HG03457 (cell line): ENCODE results near the gene CHRNB2.
"Not testable (repeated sequence)": the region's sequence is repeated elsewhere in the genome, so short reads cannot be mapped to it uniquely, and the experiment has no call there.

Source experiments
- ATAC-seq: cut with Tn5 transposase; IDR thresholded peaks from one replicate; pipeline ENCODE4 v1.9.1; 2021; ENCODE audit warnings: moderate number of reproducible peaks; ENCODE audit not compliant: unreplicated experiment

The CHRNB2 gene, protein sequence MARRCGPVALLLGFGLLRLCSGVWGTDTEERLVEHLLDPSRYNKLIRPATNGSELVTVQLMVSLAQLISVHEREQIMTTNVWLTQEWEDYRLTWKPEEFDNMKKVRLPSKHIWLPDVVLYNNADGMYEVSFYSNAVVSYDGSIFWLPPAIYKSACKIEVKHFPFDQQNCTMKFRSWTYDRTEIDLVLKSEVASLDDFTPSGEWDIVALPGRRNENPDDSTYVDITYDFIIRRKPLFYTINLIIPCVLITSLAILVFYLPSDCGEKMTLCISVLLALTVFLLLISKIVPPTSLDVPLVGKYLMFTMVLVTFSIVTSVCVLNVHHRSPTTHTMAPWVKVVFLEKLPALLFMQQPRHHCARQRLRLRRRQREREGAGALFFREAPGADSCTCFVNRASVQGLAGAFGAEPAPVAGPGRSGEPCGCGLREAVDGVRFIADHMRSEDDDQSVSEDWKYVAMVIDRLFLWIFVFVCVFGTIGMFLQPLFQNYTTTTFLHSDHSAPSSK

DNA sequence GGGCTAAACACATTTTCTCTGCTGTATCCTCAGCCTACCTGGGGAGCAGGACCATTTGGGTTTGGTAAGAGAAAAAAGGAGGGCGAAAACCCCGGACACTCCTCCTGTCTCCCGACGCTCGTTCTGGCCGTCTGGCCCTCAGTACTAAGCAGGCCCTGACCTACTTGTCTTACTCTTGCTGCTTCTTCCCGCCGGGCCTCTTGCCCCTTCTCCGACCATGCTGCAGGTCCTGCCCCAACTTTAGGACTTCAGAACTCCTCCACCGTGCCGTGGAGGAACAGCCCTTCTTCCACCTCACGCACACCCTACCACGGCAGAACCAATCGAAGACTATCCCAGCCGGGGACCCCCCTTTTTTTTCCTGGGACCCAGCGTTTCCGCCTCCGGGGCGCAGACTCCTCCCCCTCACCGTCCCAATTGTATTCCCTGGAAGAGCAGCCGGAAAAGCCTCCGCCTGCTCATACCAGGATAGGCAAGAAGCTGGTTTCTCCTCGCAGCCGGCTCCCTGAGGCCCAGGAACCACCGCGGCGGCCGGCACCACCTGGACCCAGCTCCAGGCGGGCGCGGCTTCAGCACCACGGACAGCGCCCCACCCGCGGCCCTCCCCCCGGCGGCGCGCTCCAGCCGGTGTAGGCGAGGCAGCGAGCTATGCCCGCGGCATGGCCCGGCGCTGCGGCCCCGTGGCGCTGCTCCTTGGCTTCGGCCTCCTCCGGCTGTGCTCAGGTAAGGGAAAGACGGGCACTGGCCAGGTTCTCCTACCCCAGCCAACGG is at the start of gene CHRNB2:
CHRNB2 (plus strand) TSS at position 393 of the 771 bp plus-strand sequence; CDS start at position 660, 267 bp downstream.
- no peak for ATAC-seq

DNA sequence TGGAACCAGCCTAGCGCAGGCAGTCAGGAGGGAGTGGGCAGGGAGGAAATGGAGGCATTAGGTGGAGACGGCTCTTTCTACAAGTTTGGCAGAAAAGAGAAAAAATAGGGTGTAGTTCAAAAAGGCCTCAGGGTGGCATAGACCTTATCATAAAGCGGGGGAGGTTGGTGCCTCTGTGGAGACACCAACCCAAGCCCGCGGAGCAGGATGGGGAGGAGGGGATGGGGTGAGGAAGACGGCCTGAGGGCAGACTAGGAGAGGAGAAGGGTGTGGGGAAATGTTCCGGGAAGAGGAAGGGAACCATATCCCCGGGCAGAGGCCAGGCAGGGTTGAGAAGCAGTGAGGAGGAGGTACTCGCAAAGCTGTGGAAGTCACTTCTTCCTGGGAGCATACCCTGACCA is 48.0 kb upstream of the CHRNB2 start:
- no peak for ATAC-seq

DNA sequence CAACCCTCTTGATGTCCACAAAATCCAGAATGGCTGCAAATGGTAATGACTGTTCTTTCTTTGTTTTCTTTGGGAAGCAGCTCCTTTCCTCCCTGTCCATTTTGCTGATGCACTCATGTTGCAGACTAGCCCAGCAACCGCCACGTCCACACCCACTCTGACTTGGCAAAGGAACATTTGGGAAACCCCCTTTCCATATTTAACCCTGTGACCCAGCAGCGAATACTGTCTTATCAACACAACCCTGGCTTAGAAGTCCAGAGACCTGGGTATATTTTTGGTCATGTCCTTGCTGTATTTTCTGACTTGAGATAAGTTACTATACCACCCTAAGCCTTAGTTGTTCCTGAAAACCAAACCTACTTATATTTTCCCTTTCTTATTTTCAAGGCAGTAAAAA is 47.2 kb upstream of the CHRNB2 start:
- no peak for ATAC-seq

DNA sequence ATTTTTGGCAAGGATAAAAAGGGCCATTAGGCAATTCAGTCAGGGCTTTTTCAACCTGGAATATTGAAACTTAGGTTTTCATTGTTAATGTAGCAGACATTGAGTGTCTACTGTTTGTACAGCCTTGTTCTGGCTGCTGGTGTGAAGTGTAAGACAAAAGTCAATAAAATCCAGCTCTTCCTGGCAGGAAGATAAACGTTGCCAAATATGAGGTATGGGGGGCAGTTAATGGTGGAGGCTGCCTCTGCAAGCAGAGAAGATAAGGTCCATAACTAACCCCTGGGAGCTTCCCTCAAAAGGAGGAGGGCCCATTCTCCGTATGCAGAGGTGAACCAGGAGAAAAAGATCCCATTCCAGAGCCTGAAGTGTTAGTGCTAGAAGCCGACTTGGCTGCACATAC is 45.9 kb upstream of the CHRNB2 start:
- ATAC-seq: no peak

DNA sequence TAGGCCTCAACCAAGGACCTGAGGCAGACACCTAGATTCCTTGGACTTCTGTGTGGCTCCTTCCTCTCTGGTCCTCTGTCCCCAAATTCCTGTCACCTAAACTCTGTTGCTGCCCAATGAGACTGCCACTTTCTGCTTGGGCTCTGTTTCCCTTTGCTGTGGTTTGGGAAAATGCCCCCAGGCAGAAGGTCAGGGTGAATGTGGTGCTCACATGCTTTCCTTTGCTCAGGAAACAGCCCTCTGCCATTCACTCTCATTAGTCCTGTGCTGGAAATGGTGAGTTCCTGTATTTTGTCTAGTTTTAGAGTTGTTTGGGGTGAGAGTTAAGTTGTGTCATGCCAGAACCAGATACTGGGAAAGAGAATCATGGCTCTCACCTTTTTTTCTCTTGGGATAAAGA is 42.7 kb upstream of the CHRNB2 start:
- no peak for ATAC-seq

DNA sequence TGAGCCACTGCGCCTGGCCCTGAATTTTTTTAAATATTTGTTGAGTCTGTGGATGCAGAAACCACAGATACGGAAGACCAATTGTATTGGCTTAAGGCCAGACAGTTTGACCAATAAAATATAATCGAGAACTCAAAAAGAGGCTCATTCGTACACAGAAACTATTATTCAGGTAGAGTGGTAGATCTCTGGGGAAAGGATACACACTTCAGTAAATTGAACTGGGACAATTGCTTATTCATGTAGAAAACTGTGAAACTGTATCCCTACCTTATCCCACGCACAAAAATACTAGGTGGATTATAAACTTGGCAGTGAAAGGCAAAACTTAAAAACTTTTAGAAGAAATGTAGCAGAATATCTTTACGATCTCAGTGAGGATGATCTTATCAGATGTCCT is 40.4 kb upstream of the CHRNB2 start:
- ATAC-seq: no peak

DNA sequence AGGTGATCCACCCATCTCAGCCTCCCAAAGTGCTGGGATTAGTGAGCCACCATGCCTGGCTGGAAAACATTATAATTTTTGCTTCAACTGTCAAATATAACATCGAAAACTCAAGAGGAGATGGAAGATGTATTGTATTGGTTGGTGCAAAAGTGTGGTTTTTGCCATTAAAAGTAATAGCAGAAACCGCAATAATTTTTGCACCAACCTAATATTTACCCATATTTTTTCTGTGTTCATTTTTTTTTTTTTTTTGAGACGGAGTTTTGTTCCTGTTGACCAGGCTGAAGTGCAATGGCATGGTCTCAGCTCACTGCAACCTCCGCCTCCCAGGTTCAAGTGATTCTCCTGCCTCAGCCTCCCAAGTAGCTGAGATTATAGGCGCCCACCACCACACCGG is 38.3 kb upstream of the CHRNB2 start:
- no peak for ATAC-seq

DNA sequence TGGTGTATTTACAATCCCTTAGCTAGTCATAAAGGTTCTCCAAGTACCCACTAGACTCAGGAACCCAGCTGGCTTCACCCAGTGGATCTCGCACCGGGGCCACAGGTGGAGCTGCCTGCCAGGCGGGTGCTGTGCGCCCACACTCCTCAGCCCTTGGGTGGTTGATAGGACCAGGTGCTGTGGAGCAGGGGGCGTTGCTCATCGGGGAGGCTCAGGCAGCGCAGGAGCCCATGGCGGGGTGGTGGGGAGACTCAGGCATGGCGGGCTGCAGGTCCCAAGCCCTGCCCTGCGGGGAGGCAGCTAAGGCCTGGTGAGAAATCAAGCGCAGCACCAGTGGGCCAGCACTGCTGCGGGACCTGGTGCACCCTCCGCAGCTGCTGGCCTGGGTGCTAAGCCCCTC is 35.6 kb upstream of the CHRNB2 start:
- not testable (repeated sequence) for ATAC-seq

DNA sequence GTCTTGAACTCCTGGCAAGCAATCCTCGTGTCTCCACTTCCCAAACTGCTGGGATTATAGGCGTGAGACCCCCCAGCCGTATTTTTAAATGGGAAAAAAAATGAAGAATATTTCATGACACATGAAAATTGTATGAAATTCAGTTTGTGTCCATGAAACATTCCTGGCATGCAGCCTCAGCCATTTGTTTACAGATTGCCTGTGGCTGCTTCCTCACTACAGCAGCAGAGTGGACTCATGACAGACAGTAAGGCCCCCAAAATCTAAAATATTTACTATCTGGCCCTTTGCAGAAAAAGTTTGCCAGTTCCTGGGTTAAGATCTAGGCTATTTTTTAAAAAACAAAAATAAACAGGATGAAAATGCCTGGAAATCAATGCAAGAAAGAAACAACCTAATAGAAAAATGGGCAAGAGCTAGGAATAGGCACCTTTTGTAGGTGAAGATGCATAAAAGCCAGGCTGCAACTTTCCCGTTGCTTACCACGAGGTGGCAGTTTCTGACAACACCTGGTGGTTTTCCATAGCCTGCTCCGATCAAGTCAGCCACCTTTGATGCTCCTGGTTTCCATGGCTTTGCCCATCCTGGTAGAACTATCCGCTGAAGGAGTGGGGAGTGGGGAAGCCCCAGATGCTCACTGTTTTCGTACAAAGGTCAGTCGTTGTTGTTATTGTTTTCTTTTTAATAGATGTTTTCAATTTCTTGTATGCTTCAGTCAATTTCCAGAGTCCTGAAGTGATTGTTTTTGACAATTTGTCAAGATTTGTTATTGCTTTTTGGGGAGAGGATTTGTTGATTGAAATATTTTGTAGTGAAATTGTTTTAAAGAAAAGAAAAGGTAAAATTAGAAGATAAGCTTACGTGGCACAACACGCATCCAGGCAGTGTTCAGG is 33.4 kb upstream of the CHRNB2 start:
- no peak for ATAC-seq

DNA sequence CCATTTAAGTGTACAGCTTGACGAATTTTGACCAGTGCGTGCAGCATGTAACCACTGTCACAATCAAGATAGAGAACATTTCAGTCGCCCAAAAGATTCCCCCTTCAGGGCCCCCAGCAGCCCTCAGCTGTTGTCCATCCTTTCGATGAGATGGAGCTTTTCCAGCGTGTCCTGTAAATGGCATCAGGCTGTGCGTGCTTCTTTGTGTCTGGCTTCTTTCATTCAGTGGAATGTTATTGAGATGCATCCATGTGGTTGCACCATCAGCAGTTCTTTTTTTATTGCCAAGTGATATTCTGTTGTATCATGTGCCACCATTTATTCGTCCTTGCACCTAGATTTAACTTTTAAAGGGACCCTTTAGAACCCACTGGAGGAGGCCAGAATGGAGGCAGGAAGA is 31.0 kb upstream of the CHRNB2 start:
- ATAC-seq: no peak

DNA sequence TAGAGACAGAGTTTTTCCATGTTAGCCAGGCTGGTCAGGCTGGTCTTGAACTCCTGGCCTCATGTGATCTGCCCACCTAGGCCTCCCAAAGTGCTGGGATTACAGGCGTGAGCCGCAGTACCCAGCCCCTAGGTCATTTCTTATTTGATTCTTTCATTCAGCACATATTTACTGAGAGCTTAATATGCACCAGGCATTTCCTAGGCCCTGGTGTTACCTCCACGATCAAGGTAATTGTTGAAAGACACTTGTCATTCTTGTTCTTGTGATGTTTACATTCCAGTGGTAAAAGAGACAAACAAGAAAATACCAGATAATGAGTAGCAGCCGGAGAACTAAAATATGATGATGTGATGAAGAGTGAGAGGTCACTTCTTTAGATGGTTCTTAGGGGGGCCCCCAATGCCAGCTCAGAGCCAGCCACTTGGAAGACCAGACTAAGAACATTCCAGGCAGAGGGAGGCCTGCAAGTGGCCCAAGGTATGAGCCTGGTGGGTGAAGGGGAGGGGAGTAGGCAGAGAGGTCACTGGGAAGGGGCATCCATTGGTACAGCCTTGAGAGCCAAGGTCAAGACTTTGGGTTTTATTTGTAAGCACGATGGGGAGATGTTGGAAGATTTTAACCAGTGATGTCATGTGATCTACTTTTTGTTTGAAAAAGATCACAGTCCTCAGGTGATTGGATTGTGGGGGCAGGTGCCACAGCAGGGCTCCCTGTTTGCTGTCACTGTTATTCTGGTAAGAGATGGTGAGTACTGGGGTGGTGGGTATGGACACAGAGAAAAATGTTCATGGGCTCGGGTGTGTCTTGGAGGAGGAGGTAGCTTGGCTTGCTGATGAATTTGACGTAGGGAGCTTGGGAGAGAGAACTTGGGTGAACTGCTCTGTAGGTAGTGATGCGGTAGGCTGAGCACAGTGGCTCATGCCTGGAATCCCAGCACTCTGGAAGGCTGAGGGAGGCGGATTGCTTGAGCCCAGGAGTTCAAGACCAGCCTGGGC is 27.8 kb upstream of the CHRNB2 start:
- no peak for ATAC-seq

DNA sequence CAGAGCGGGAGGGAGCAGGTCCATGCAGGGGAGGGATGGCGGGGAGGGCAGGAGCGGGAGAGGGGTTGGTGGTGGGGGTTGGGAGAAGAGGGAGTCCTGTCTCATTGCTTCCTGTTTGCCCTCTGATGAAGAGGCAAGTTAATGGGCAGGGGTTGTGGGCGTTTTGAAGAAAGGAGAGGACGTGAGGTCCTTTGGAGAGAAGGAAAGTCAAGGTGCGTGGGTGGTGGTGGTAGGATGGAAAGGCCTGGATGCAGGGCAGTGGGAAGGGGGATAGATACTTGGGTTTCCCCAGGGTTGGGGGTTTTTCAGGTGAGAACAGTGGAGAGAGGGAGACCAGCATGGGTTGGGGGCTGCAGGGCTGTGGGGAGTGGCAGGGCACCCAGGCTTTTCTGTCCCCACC is 26.3 kb upstream of the CHRNB2 start:
- no peak for ATAC-seq

DNA sequence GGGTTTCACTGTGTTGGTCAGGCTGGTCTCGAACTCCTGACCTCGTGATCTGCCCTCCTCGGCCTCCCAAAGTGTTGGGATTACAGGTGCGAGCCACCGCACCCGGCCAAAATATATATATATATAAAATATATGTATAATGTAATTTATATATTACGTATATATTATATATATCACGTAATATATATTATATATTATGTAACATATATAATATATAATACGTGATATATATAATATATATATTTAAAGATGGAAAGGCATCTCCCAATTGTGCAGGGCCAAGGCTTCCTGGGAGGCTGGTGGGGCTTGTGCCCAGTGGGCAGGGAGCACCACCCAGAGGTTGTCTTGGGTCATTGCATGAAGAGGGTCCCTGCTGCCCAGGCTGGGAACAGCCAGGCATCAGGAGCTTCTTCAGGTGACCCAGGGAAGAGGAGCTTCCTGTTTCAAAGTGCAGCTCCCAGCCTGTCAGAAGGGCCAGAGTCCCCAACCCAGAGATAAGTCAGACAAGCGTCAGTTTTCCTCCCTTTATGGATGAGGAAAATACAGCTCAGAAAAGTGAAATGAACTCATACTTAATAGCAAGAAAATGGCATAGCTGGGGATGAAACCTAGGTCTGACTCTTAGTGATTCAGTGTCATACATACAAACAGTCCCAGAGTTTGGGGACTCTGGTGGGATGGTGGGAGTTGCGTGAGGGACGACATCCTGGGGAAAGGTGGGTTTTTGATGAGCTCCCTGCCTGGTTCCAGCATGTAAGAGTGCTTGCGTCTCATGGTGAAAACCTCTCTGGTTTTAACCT is 21.1 kb upstream of the CHRNB2 start:
- no peak for ATAC-seq

DNA sequence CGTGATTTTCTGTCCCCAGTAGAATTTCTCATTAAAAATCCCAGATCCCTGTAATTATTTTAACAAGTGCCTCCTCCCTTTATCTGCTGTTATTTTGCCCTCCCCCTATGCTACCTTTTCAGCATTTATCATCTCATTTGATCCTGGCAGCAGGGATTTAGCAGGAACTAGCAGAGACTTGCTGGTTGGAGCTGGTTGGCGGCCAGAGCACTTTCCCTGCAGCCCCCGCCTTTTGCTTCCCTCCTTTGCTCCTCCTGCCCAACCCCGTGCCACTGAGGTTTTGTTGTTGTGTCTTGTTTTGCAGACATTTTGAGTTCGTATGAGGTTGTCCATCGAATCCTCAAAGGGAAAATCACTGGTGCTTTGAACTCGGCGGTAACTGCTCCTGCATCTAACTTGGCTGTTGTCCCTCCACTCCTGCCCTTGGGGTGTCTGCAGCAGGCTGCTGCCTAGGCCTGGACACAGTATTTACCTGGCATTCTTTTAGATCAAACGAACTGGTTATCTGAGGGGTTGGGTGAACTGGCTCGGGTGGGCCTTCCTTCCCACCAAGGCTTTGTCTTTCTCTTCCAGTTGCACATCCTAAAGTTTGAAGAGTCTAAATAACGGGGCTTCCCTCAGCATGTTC is 20.4 kb upstream of the CHRNB2 start:
- ATAC-seq: no peak

DNA sequence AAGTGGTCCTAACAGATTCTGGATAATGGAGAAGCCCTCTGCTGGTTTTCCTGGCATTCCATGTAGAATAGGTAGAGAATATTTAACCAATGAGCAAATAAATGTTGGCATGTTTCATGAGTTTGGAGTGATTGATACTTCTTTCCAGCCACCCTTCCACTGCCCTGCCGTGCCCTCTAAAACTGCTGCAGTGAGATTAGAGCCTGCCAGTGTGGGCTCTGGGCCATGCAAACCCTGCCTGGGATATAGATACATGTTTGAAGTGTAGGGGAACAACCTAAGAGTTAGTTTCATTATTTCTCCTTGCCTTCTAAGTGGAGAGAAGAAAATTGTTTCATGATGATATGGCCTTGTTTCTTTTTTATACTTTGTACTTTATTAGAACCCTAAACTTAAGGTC is 19.6 kb upstream of the CHRNB2 start:
- ATAC-seq: no peak

DNA sequence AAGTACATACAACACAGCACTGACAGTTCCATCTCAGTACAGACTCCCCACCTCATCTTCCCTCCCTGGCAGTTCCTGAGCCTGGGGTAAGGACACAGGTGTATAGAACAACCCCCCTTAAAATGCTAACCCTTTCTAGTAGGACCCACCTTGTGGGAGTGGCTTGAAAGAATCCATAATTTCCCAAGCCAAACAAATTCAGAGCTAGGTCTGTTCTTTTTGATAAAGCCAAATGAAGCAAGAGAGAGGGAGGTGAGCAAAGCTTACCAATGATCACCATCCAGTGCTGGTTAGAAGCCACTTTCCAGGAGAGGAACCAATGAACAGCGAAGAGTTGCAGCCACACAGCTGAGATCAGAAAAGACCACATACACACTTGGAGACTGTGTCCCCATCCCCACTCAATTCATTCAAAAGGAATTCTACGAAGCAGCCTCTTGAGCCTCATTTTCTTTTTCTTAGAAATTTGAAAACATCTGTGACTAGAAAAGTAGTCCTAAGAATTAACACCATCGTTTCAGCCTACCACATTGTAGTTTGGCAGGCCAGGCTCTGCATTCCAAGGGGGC is 18.3 kb upstream of the CHRNB2 start:
- no peak for ATAC-seq

DNA sequence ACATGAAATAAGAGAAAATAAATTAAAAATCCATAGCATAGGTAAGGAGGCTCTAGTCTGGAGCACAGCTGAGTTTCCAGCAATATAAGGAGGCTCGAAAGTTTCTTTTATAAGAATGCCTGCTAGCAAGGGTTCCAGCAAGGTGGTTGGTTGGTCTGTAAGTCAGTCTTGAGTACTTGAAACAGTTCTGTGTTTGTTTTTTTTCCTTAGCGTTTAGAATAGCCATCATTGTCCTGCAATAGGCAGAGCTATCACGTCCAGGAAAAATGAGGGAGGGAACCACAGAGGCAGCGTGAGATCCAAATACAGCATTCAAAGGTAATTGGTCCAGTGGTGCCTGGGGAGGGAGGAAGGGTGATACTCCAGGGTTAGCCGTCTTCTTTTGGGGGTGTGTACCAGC is 17.5 kb upstream of the CHRNB2 start:
- no peak for ATAC-seq

DNA sequence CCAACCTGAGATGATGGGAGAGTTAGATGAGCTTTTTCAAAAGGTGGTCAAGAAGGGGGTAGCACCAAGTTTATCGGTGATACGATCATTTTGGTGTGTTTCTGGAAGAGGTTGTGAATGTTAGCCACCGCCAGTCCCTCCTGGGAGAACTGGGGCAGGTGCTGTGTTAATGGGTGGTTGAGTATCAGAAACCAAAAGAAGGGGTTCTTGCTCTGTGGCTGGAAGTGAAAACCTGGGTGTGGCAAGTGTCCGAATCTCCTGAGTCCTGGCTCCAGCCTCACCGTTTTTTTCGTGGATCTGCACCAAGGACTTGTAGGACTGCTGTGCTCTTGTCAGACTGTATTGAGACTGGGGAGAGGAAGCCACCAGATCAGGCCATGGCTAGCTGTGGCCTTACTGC is 16.9 kb upstream of the CHRNB2 start:
- ATAC-seq: no peak
